Keratinocyte (primary cell): ENCODE data around the gene RPL38.

Experiments
- EZH2 ChIP-seq: IDR thresholded peaks from one replicate; pipeline ENCODE4 v1.6.1; 2012; ENCODE audit warnings: inconsistent platforms, mild to moderate bottlenecking, low read length, moderate library complexity
- TF ChIP-seq, protein P1 (sequence below), 3 experiments: IDR thresholded peaks in 1 of 3; conservative IDR thresholded peaks in 1 of 3; optimal IDR thresholded peaks in 1 of 3; 2 replicates in 2 of 3; 3 replicates in 1 of 3; pipeline versions ENCODE3 to v1.5.1; 2011; ENCODE audit warnings: low read length in 3 of 3, mild to moderate bottlenecking in 3 of 3, moderate library complexity in 2 of 3, control low read depth in 1 of 3, inconsistent platforms in 1 of 3; ENCODE audit not compliant: insufficient read depth in 2 of 3; ENCODE audit errors: extremely low read depth in 1 of 3

DNA sequence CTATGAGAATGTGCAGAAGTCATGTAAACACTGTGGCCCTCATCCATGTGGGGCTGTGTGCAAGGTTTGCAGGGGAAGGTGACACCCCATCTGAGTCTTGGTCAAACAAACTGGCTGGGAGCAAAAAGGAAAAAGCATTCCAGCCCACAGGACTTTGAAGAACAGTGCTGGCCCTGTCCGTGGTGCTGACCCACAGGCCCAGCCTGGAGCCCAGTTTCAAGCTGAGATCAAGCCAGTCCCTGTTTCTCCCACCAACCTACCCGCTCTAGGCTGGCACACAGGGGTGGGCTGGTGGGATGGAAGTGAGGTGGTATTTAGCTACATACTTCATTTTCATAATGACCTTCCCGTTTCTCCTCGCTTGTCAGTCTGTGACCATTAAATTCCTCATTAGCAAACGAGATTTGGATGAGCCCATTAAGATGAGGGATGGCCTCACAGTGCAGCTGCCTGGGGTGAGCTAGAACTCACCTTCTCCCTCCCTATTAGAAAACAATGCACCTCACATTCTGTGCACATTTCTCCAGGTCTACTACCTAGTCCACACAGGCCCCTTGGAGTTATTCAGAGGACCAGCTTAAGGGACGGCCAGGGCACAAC lies 12.6 kb upstream of the RPL38 start:
- TF ChIP-seq, protein P1, sequence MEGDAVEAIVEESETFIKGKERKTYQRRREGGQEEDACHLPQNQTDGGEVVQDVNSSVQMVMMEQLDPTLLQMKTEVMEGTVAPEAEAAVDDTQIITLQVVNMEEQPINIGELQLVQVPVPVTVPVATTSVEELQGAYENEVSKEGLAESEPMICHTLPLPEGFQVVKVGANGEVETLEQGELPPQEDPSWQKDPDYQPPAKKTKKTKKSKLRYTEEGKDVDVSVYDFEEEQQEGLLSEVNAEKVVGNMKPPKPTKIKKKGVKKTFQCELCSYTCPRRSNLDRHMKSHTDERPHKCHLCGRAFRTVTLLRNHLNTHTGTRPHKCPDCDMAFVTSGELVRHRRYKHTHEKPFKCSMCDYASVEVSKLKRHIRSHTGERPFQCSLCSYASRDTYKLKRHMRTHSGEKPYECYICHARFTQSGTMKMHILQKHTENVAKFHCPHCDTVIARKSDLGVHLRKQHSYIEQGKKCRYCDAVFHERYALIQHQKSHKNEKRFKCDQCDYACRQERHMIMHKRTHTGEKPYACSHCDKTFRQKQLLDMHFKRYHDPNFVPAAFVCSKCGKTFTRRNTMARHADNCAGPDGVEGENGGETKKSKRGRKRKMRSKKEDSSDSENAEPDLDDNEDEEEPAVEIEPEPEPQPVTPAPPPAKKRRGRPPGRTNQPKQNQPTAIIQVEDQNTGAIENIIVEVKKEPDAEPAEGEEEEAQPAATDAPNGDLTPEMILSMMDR (optimal IDR thresholded peaks at IDR 0.05 in 1 of 3, IDR thresholded peaks at IDR 0.05 in 1 of 3, conservative IDR thresholded peaks at IDR 0.05 in 1 of 3; ENCODE audit: extremely low read depth in 1 of 3, insufficient read depth in 2 of 3, low read length in 3 of 3): no peak
- no peak for TF ChIP-seq EZH2
